Activated CD4-positive, alpha-beta T cell treated with anti-CD3 and anti-CD28 coated beads, Interleukin-2, amount 50 U/mL, for 24 hours (primary cell): Measurements from ENCODE around the gene IL1RAPL2.
"Not testable (repeated sequence)": the region's sequence is repeated elsewhere in the genome, so short reads cannot be mapped to it uniquely, and the experiment has no call there.

Experiments used
- DNase-seq, 2 donors: peaks; one replicate each; pipeline ENCODE4 v3.0.0-alpha.2; 2020; ENCODE audit warnings: low read depth in 1 of 2, low spot score in 1 of 2

Gene IL1RAPL2

GRCh38 chrX:105006996-105007395 is 441.0 kb downstream of the IL1RAPL2 start:
- DNase-seq: no peak

GRCh38 chrX:105013719-105014118 is 447.7 kb downstream of the IL1RAPL2 start:
- DNase-seq: no peak

GRCh38 chrX:105017641-105018040 is 451.6 kb downstream of the IL1RAPL2 start:
- no peak for DNase-seq

GRCh38 chrX:105018865-105019264 is 452.9 kb downstream of the IL1RAPL2 start:
- no peak for DNase-seq

- not testable (repeated sequence) for DNase-seq
Measured at GRCh38 chrX:105028962-105029361, 463.0 kb downstream of the IL1RAPL2 start.

GRCh38 chrX:105038672-105039328 is 472.8 kb downstream of the IL1RAPL2 start:
- no peak for DNase-seq

- DNase-seq: no peak
Measured at GRCh38 chrX:105050921-105051320, 484.9 kb downstream of the IL1RAPL2 start.

- DNase-seq: no peak
Measured at GRCh38 chrX:105051364-105051763, 485.4 kb downstream of the IL1RAPL2 start.

- DNase-seq: no peak
Measured at GRCh38 chrX:105052926-105053325, 486.9 kb downstream of the IL1RAPL2 start.

GRCh38 chrX:105063743-105064142 is 497.7 kb downstream of the IL1RAPL2 start:
- DNase-seq: no peak

- no peak for DNase-seq
Measured at GRCh38 chrX:105098201-105098600, 532.2 kb downstream of the IL1RAPL2 start.

GRCh38 chrX:105098812-105099211 is 532.8 kb downstream of the IL1RAPL2 start:
- DNase-seq: no peak

GRCh38 chrX:105101378-105101777 is 535.4 kb downstream of the IL1RAPL2 start:
- no peak for DNase-seq

- DNase-seq: no peak
Measured at GRCh38 chrX:105109936-105110335, 543.9 kb downstream of the IL1RAPL2 start.

GRCh38 chrX:105114554-105115130 is 548.6 kb downstream of the IL1RAPL2 start:
- DNase-seq: no peak

GRCh38 chrX:105115596-105116320 is 549.8 kb downstream of the IL1RAPL2 start:
- DNase-seq: not testable (repeated sequence)

GRCh38 chrX:105116486-105116885 is 550.5 kb downstream of the IL1RAPL2 start:
- DNase-seq: no peak

GRCh38 chrX:105117621-105118020 is 551.6 kb downstream of the IL1RAPL2 start:
- DNase-seq: no peak

- DNase-seq: no peak
Measured at GRCh38 chrX:105120463-105120862, 554.5 kb downstream of the IL1RAPL2 start.

GRCh38 chrX:105121186-105121585 is 555.2 kb downstream of the IL1RAPL2 start:
- no peak for DNase-seq

- no peak for DNase-seq
Measured at GRCh38 chrX:105126201-105126600, 560.2 kb downstream of the IL1RAPL2 start.

GRCh38 chrX:105134273-105134672 is 568.3 kb downstream of the IL1RAPL2 start:
- no peak for DNase-seq
